K562 (cell line): ENCODE measurements around the gene CCDC61.

Experiments
- ARNT ChIP-seq, 2 experiments: fragments of 450-650 bp; IDR thresholded peaks; 2 replicates each; pipeline ENCODE4 v1.6.1; 2016; ENCODE audit warnings: mild to moderate bottlenecking in 1 of 2
- JUND ChIP-seq, 2 experiments: IDR thresholded peaks; 2 replicates in 1 of 2; 3 replicates in 1 of 2; pipeline ENCODE4 v1.6.1; 2011; ENCODE audit warnings: borderline replicate concordance in 2 of 2, low read depth in 2 of 2, low read length in 2 of 2, improper control_type of control experiment in 1 of 2, missing biosample characterization in 1 of 2, missing genetic modification characterization in 1 of 2, missing genetic modification reagents in 1 of 2
- MEF2A ChIP-seq: IDR thresholded peaks from 2 replicates; pipeline ENCODE4 v1.6.1; 2011; ENCODE audit warnings: low read depth, mild to moderate bottlenecking, low read length, moderate library complexity; ENCODE audit not compliant: control insufficient read depth
- POLR2AphosphoS5 ChIP-seq: IDR thresholded peaks from 2 replicates; pipeline ENCODE4 v1.6.1; 2011; ENCODE audit warnings: mild to moderate bottlenecking, low read depth, low read length, moderate library complexity; ENCODE audit not compliant: control insufficient read depth, insufficient read depth
- ZC3H11A ChIP-seq: IDR thresholded peaks from 2 replicates; pipeline ENCODE4 v1.6.1; 2012; ENCODE audit warnings: low read depth, low read length, improper control_type of control experiment
- ZNF133 ChIP-seq: fragments of 250-450 bp; sonication (Bioruptor Pico); IDR thresholded peaks from 2 replicates; pipeline ENCODE4 v1.4.0; 2020; ENCODE audit warnings: mild to moderate bottlenecking
- ZNF140 ChIP-seq: fragments of 250-450 bp; sonication (Bioruptor Pico); IDR thresholded peaks from 2 replicates; pipeline ENCODE4 v1.8.0; 2021; ENCODE audit warnings: moderate library complexity, mild to moderate bottlenecking, inconsistent platforms
- TF ChIP-seq, protein P1 (sequence below): sonication (generic); formaldehyde crosslinking; IDR thresholded peaks from 2 replicates; pipeline ENCODE4 v1.9.0; 2022; ENCODE audit warnings: mild to moderate bottlenecking, missing genetic modification reagents
- TF ChIP-seq, protein P2 (sequence below), 3 experiments: IDR thresholded peaks in 2 of 3; conservative IDR thresholded peaks in 1 of 3; 2 replicates each; pipeline ENCODE4 v1.5.1; 2011 to 2012; ENCODE audit warnings: low read length in 3 of 3, mild to moderate bottlenecking in 3 of 3, control low read depth in 2 of 3, improper control_type of control experiment in 1 of 3, inconsistent platforms in 1 of 3, low read depth in 1 of 3, mixed read lengths in 1 of 3, moderate library complexity in 1 of 3; ENCODE audit not compliant: insufficient read depth in 2 of 3
- TF ChIP-seq, protein P3 (sequence below): fragments of 450-650 bp; IDR thresholded peaks from 2 replicates; pipeline ENCODE4 v1.6.1; 2016; ENCODE audit warnings: missing biosample characterization, missing genetic modification characterization
- TF ChIP-seq, protein P4 (sequence below), 2 experiments: fragments of 450-650 bp in 1 of 2; sonication (generic) in 1 of 2; formaldehyde crosslinking in 1 of 2; IDR thresholded peaks in 1 of 2; conservative IDR thresholded peaks in 1 of 2; 2 replicates each; pipeline versions ENCODE4 v1.6.1 to v1.8.1; 2016 to 2023; ENCODE audit warnings: mild to moderate bottlenecking in 2 of 2, moderate library complexity in 2 of 2, inconsistent platforms in 1 of 2, missing genetic modification reagents in 1 of 2

DNA sequence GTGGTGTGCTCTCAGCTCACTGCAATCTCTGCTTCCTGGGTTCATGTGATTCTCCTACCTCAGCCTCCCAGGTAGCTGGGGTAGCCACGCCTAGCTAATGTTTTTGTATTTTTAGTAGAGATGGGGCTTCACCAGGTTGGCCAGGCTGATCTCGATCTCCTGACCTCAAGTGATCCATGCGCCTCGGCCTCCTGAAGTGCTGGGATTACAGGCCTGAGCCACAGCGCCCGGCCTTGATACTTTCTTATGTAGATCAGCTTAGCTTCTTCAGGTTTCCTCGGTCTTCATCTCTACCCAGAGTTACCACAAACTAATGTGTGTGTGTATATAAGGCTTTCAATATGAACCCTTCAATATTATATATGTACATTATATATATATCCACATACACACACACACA lies 9.9 kb upstream of the CCDC61 start:
- TF ChIP-seq ARNT (IDR thresholded peaks at IDR 0.05) (no peak), ZNF133 (no peak), ZC3H11A (no peak), POLR2AphosphoS5 (no peak), MEF2A (no peak), JUND (IDR thresholded peaks at IDR 0.05; ENCODE audit: borderline replicate concordance, low read depth, low read length) (no peak), JUND (tag; IDR thresholded peaks at IDR 0.05; ENCODE audit: borderline replicate concordance, low read depth, low read length) (no peak), ZNF140 (CRISPR knock-in tag) (no peak)
- TF ChIP-seq, protein P1, sequence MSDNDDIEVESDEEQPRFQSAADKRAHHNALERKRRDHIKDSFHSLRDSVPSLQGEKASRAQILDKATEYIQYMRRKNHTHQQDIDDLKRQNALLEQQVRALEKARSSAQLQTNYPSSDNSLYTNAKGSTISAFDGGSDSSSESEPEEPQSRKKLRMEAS = no peak
- TF ChIP-seq, protein P2, sequence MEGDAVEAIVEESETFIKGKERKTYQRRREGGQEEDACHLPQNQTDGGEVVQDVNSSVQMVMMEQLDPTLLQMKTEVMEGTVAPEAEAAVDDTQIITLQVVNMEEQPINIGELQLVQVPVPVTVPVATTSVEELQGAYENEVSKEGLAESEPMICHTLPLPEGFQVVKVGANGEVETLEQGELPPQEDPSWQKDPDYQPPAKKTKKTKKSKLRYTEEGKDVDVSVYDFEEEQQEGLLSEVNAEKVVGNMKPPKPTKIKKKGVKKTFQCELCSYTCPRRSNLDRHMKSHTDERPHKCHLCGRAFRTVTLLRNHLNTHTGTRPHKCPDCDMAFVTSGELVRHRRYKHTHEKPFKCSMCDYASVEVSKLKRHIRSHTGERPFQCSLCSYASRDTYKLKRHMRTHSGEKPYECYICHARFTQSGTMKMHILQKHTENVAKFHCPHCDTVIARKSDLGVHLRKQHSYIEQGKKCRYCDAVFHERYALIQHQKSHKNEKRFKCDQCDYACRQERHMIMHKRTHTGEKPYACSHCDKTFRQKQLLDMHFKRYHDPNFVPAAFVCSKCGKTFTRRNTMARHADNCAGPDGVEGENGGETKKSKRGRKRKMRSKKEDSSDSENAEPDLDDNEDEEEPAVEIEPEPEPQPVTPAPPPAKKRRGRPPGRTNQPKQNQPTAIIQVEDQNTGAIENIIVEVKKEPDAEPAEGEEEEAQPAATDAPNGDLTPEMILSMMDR (IDR thresholded peaks at IDR 0.05 in 2 of 3, conservative IDR thresholded peaks at IDR 0.05 in 1 of 3; ENCODE audit: insufficient read depth in 2 of 3, low read depth in 1 of 3, low read length in 3 of 3) = no peak
- TF ChIP-seq, protein P3, sequence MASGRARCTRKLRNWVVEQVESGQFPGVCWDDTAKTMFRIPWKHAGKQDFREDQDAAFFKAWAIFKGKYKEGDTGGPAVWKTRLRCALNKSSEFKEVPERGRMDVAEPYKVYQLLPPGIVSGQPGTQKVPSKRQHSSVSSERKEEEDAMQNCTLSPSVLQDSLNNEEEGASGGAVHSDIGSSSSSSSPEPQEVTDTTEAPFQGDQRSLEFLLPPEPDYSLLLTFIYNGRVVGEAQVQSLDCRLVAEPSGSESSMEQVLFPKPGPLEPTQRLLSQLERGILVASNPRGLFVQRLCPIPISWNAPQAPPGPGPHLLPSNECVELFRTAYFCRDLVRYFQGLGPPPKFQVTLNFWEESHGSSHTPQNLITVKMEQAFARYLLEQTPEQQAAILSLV = no peak
- TF ChIP-seq, protein P4, sequence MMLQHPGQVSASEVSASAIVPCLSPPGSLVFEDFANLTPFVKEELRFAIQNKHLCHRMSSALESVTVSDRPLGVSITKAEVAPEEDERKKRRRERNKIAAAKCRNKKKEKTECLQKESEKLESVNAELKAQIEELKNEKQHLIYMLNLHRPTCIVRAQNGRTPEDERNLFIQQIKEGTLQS (IDR thresholded peaks at IDR 0.05) = no peak
- TF ChIP-seq, protein P4 (CRISPR knock-in tag; conservative IDR thresholded peaks at IDR 0.05) = no peak
